NCI-H2107 (cell line): ENCODE measurements around the gene RSBN1L.
"Not testable (repeated sequence)": the region's sequence is repeated elsewhere in the genome, so short reads cannot be mapped to it uniquely, and the experiment has no call there.

Experiments used
- DNase-seq: peaks from one replicate; lab custom pipeline; 2025; lab: John Stamatoyannopoulos, UW

RSBN1L gene

DNA sequence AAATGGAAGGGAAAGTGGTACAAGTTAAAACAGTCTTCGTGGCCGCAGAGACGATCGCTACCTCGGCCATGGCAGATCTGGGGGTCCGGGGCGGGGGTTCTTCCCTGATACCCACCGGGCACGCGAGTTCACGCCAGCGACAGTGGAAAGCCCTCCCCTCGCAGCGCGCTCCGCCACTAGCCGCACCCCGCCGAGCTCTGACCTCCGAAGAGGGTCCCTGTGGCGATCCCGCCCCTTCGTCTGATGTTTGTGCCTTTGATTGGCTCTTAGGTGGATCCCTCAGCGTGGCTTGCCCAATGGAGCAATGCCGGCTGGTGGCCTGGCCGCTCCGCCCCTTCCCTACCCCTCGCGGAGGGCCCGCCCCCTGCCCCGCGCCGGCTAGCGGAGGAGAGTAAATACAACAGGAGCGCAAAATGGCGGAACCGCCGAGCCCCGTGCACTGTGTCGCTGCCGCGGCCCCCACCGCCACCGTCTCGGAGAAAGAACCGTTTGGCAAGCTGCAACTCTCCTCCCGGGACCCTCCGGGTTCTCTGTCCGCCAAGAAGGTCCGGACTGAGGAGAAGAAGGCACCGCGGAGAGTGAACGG is at the start of gene RSBN1L:
RSBN1L (plus strand) TSS at position 403 of the 586 bp plus-strand sequence; CDS start at position 414, 11 bp downstream.
- DNase-seq = peak; percentile 98

DNA sequence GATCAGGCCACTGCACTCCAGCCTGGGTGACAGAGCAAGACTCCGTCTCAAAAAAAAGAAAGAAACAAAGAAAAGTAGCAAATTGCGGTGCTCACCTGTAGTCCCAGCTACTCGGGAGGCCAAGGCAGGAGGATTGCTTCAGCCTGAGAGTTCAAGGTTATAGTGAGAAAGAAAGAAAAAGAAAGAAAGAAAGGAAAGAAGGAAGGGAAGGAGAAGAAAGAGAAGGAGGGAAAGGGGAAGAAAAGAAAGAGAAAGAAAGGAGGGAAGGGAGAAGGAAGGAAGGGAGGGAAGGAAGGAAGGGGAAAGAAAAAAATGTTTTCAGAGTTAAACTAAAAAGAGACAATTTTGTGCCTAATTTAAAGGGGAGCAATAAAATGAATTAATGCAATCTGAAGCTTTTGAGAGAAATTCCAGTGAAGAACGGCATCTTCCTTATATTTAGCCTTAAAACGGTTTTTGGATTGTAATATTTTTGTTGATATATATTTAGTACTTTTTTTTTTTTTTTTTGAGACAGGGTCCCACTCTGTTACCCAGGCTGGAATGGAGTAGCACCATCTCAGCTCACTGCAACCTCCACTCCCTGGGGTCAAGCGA is 47.4 kb upstream of the RSBN1L start:
- DNase-seq = no peak

DNA sequence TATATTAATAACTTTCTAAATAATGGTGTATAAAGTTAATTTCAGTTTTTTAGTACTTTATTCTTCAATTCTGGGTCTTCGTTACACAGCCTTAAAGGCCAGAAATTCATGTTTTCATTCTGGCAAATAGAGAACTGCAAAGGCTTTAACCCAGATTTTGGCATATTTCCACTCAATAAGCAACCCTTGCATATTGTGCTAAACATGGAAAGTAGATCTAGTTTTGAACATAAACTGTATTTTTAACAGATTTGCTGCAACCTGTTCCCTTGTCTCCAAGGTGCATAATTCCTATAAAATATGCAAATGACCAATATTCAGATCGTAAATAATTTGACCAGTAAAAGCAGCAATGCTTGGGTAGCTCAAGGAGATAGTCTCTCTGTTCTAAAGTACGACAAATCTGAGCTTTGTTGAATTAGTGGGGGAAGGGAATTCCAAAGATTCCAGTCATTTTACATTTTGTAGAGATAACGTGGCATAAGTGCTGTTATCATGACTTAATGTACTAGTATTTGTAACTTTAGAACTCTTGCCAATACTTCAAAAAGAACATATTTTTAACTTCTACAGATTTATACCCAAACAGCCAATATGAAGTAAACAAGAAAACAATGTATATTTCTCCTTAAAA is 46.4 kb upstream of the RSBN1L start:
- DNase-seq = no peak

- DNase-seq = no peak
These were observed 44.6 kb upstream of the RSBN1L start for GRCh38 chr7:77651575-77652162.

DNA sequence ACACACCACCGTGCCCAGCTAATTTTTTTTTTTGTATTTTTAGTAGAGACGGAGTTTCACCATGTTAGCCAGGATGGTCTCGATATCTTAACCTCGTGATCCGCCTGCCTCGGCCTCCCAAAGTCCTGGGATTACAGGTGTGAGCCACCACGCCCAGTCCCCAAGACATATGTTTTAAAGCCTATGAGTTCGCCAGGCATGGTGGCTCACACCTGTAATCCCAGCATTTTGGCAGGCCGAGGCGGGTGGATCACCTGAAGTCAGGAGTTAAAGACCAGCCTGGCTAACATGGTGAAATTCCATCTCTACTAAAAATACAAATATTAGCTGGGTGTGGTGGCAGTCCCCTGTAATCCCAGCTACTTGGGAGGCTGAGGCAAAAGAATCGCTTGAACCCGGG is 43.4 kb upstream of the RSBN1L start:
- DNase-seq = not testable (repeated sequence)

GRCh38 chr7:77653572-77653971 is 42.7 kb upstream of the RSBN1L start:
- DNase-seq = no peak

DNA sequence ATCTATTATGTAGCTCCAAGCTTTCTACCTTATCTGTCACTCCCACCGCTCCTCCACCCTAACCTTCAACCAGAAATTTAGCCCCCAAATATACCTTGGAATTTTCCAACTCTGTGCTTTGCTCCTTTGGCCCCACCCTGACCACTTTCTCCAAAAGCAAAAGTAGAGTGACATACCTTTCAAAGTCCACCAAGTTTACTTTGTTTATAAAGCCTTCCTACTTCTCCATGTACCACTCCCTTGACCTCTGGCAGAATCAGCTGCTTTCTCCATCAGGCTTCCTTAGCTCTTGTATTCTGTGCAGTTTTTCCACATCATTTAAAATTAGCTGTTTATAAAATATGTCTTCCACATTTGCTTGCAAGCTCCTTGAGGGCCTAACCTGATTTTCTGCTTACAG is 40.9 kb upstream of the RSBN1L start:
- no peak for DNase-seq

DNA sequence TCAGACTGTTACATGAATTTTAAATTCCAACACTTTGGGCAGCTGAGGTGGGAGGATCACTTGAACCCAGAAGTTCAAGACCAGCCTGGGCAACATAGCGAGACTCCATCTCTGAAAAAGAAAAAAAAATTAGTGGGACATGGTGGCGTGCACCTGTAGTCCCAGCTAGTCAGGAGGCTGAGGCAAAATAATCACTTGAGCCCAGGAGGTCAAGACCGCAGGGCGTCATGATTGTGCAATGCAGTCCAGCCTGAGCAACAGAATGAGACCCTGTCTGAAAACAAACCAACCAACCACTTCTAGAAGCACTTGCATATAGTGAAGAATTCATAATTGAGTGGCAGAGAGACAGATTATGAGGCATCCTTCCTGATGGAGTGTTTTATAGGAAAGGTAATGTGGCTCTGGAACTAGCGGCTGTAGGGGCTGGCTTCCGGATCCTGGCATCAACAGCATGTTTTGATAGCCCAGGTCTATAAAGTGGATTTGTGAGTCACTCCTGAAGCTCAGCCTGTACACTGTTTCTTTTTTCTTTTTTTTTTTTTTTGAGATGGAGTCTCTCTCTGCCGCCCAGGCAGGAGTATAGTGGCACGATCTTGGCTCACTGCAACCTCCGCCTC is 40.3 kb upstream of the RSBN1L start:
- no peak for DNase-seq

DNA sequence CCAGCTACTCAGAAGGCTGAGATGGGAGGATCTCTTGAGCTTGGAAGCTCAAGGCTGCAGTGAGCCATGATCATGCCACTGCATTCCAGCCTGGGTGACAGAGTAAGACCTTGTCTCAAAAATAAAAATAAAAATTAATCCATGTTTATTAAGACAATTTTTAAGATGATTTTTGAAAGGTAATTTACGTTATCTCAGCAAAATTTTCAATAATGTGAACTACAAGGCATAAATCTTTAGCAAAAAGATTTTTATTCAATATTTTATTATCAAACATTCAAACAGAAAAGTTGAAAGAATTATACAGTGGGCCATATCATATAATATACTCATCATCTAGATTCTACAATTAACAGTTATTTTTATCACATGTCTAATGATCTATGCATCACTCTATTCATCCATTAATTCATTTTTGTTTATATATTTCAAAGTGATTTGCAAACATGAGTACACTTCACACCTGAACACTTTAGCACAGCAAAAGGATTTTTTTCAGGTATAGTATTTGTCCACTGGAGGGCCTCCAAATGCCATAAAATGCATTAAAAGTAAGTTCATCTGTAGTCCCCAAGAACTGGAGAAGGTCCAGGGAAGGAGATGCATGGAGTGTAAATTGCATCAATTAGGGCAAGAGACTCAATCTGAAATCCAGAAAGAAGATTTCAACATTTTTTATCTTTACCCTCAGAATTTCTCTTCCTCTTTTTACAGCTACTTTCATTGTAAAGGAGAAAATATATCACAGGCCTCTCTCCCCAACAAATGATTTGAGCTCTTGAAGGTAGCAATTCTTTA is 38.6 kb upstream of the RSBN1L start:
- DNase-seq = no peak

GRCh38 chr7:77658928-77659327 is 37.3 kb upstream of the RSBN1L start:
- no peak for DNase-seq

GRCh38 chr7:77661816-77662215 is 34.4 kb upstream of the RSBN1L start:
- DNase-seq = no peak

DNA sequence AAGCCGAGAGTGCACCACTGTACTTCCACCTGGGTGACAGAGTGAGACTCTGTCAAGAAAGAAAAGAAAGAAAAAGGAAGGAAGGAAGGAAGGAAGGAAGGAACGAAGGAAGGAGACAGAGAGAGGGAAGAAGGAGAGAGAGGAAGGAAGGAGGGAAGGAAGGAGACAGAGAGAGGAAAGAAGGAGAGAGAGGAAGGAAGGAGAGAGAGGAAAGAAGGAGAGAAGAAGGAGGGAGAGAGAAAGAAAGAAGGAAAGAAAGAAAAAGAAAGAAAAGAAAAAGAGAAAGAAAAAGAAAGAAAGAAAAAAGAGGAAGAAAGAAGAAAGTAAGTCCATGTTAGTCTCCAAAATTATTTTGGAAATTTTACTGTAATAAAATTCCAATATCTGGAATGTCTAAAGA is 33.4 kb upstream of the RSBN1L start:
- DNase-seq = no peak

- no peak for DNase-seq
These were observed 31.5 kb upstream of the RSBN1L start for GRCh38 chr7:77664715-77665114.

DNA sequence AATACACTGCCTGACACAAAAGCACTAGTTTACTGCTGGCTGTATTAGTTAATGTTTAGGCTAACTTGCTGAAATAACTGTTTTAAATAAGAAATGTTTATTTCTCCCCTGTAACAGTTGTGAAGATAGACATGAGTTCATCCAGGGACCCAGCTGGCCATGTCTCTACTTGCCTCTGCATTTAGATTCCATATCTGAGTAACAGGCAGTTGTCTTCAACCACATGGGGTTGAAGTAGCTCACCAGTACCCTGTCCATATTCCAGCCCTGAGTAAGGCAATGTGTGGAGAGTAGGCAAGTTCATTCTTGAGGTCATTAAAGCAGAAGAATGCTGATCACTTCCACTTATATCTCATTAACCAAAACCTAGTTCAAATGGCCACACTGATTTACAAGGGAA is 31.1 kb upstream of the RSBN1L start:
- DNase-seq = no peak

DNA sequence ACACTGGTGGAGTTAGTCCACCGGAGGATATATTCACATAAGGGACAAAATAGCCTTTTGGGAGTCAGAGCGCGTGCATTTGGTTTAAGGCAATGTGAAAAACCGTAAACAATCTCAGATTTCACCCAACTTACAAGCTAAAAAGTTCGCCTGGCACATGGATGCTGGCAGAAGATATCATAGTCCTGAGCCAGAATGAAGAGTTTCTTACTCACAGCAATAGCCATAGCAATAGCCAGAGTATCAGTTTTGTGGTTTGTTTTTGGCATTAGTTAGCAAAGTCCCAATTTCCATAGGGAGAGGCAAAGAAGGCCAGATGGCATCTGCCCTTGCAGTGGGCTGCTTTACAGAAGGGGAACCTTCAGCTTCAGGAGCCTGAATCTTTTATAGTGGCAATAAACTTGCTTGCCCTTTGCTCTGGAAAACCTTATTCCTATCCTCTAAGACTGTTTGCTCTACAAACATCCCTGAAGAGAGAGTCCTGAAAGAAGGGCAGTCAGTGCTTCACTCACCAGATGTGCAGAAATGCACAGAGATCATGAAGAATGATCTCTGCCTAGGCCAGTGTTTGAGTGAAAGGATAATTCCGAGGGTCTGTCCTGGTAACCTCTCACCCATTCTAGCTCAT is 28.7 kb upstream of the RSBN1L start:
- no peak for DNase-seq

GRCh38 chr7:77674878-77675277 is 21.4 kb upstream of the RSBN1L start:
- DNase-seq = no peak

DNA sequence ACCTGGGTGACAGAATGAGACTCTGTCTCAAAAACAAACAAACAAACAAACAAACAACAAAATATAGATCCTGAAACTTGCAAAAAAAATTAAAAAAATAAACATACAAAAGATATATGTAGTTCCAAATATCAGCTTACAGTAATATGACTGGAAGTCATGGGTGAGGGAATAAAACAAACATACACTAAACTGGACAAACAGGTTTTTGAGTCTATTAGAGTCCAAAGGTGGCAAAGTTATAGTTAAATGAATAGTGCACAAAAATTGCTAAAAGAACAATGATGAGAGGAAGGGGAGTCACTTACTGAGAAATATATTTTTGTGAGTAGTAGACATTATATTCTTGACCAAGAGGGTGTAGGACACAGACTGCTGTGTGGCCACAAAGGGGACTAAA is 16.7 kb upstream of the RSBN1L start:
- no peak for DNase-seq

- no peak for DNase-seq
These were observed 16.0 kb upstream of the RSBN1L start for GRCh38 chr7:77680266-77680665.

GRCh38 chr7:77684030-77684429 is 12.2 kb upstream of the RSBN1L start:
- DNase-seq = no peak

DNA sequence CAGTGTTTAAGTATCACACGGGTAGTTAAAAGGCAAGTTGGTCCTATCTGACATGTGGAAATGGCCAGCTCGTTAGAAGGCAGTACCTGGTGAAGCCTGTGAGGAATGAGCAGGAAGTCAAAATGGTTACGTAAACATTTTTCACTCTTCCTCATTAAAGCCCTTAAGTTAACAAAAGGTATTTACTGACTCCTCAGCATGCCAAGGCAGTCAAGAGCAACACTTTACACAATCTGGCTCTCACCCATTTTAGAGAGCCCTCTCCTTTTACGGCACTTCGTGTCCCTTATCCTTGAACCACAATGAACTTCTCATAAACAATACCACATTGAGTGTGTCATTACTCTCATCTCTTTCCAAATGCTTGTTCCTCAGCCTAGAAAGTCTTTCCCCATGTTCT is 11.0 kb upstream of the RSBN1L start:
- peak; percentile 28 for DNase-seq

DNA sequence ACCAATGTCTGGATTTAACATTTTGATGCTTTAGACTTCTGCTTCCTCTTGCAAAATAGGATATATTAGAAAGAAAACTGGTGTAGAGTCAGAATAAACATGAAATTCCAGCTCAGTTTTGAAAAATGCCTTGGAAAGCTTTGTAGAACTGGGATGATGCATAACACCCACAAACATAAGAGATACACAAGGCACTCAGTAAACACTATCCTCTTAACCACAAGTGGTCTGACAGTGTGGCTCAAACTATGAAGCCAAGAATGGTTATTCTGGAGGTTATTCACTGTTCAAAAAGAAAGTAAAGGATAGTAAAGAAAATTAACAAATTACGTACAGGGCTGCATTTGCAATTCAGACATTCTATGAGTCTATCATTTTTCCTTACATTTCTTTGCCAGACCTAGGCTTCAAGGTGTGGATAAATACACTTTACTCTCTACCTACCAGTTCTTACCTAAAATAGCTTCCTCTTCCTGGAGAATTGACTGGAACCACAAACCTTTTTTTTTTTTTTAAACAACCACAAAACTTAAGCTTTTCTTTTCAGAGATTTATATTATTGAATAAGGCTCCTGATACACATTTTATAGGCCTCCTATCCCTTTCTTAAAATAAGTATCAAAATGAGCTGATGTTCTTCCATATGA is 9.0 kb upstream of the RSBN1L start:
- no peak for DNase-seq
